Measurements from ENCODE around the gene CUZD1. TPM values are rescaled to one million over a fixed set of nuclear protein-coding genes. Genes with fewer than 3 reads are reported as not detected.
"Not testable (repeated sequence)": the region's sequence is repeated elsewhere in the genome, so short reads cannot be mapped to it uniquely, and the experiment has no call there.

Gene CUZD1
- total RNA-seq, 4 donors from 2014 or later = 0.42 to 0.76 TPM; not detected in 2

DNA sequence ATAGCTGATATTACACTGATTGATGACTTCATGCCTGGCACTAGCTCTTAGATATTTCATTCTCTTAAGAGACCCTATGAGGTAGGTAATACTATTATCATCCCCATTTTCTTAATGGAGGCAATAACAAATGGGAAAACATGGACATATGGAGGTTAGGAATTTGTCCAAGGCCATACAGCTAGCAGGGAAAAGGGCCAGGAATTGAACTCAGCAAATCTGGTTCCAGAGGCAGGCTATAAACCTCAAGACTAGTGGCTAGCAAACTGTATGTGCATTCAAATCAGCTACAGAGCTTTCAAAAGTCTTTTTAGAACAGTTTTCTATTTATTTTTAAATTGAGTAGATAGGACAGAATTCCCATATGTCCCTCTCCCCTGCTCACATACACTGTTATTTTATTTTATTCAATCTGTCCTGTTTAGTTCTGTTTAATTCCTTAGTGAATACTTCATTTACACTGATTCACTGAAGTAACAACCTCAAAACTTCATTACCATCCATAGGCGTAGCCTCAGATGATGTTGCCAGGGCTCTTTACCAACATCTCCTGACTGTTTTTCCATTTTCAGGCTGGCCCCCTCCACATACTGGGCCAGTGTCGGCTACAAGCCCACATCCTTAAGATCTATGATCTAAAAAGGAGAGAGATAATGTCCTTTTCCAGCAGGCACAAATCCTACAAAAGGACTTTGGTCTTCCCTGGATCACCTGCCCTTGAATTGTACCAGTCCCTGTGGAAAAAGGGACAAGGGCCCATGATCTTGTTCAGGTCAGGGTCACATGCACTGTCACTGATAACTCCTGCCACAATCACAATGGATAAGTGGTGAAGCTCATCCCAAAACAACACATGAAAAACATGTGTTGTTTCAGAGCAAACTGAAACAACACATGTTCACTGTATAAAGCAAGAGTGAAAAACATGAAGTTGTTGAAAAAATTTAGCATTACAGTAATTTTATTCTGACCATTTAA is 17.8 kb upstream of the CUZD1 start:
- Histone ChIP-seq H3K36me3 (peaks cover 0 to 3% (median 0%) of the 10 kb centered on the region in 3 donors), H3K9me3 (no peaks in the 10 kb centered on the region), H3K4me1 (no peaks in the 10 kb centered on the region), H3K4me3 (no peak overlapping the region), H3K27me3 (no peaks in the 10 kb centered on the region), H3K27ac (no peak overlapping the region)
- no peak for DNase-seq
- WGBS, 2 donors = 79 to 87% methylated on average over 2 of the region's 2 CpGs
- intact Hi-C loops (cut with DNase I) = no loop called here
- TF ChIP-seq POLR2A (IDR thresholded peaks at IDR 0.05) = no peak
- TF ChIP-seq, protein P1, sequence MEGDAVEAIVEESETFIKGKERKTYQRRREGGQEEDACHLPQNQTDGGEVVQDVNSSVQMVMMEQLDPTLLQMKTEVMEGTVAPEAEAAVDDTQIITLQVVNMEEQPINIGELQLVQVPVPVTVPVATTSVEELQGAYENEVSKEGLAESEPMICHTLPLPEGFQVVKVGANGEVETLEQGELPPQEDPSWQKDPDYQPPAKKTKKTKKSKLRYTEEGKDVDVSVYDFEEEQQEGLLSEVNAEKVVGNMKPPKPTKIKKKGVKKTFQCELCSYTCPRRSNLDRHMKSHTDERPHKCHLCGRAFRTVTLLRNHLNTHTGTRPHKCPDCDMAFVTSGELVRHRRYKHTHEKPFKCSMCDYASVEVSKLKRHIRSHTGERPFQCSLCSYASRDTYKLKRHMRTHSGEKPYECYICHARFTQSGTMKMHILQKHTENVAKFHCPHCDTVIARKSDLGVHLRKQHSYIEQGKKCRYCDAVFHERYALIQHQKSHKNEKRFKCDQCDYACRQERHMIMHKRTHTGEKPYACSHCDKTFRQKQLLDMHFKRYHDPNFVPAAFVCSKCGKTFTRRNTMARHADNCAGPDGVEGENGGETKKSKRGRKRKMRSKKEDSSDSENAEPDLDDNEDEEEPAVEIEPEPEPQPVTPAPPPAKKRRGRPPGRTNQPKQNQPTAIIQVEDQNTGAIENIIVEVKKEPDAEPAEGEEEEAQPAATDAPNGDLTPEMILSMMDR (IDR thresholded peaks at IDR 0.05) = no peak

DNA sequence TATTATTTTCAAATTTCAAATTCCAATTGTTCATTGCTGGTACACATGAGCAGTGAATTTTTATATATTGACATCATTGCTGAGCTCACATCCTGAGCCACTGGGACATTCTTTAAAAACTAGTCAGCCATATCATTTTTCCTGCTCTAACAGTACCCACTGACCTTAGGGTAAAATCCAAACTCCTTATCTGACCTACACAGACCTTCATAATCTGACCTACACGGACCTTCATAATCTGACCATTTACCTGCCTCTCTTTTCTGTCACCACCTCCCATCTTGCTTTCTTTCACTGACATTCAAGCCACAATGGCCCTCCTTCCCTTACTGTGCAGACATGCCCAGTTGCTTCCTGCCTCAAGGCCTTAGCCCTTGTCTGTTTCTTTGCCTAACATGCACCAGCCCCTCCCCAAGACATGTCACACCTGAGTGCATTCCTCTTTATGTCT is 16.1 kb upstream of the CUZD1 start:
- DNase-seq = no peak
- intact Hi-C loops (cut with DNase I) = no loop called here

DNA sequence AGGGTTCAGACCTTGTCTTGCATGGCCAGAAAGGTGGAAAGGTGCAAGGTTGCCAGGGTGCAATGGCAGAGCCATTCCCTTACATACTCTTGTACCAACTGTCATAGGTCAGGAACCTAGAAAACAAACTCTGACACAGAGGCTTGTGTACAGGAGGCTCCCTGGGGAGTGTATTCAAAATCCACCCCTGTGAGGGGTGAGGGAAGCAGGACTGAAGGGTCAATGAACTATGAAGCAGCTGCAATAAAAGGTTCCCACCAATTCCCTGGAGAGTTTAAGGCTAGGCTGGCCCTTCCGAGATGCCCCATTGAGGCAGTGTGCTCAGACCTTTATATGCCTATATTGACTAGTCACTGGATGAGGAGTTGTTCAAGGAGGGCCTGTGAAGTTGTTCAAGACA is 13.9 kb upstream of the CUZD1 start:
- Histone ChIP-seq H3K9me3 (no peaks in the 10 kb centered on the region), H3K4me3 (no peak overlapping the region), H3K36me3 (peaks cover 0 to 16% (median 0%) of the 10 kb centered on the region in 3 donors), H3K4me1 (no peaks in the 10 kb centered on the region), H3K27ac (no peak overlapping the region), H3K27me3 (no peaks in the 10 kb centered on the region)
- intact Hi-C loops (cut with DNase I) = no loop called here
- TF ChIP-seq POLR2A (IDR thresholded peaks at IDR 0.05) = no peak
- TF ChIP-seq, protein P1 (IDR thresholded peaks at IDR 0.05) = no peak
- 73 to 100% methylated on average over 1 of the region's 1 CpG for whole genome bisulfite sequencing, 2 donors
- DNase-seq = no peak

More for the DNA sequence above, 16.1 kb upstream of the CUZD1 start:
- WGBS, 2 donors = 35 to 68% methylated on average over 1 of the region's 1 CpG
- H3K4me1 ChIP-seq = no peaks in the 10 kb centered on the region
- H3K27me3 ChIP-seq = no peaks in the 10 kb centered on the region
- TF ChIP-seq, protein P1 (IDR thresholded peaks at IDR 0.05) = no peak
- no peak overlapping the region for H3K27ac ChIP-seq
- H3K9me3 ChIP-seq = no peaks in the 10 kb centered on the region
- H3K4me3 ChIP-seq = no peak overlapping the region
- peaks cover 0 to 5% (median 0%) of the 10 kb centered on the region in 3 donors for H3K36me3 ChIP-seq

DNA sequence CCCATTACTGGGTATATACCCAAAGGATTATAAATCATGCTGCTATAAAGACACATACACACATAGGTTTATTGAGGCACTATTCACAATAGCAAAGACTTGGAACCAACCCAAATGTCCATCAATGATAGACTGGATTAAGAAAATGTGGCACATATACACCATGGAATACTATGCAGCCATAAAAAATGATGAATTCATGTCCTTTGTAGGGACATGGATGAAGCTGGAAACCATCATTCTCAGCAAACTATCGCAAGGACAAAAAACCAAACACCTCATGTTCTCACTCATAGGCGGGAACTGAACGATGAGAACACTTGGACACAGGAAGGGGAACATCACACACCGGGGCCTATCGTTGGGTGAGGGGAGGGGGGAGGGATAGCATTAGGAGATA is 12.4 kb upstream of the CUZD1 start:
- WGBS, 2 donors = 90 to 95% methylated on average over 2 to 4 of the region's 5 CpGs
- H3K4me1 ChIP-seq; H3K27ac ChIP-seq; H3K27me3 ChIP-seq; H3K4me3 ChIP-seq; H3K9me3 ChIP-seq; DNase-seq; intact Hi-C loops (cut with DNase I): not testable (repeated sequence)
- H3K36me3 ChIP-seq = peaks cover 0 to 30% (median 0%) of the 10 kb centered on the region in 3 donors

DNA sequence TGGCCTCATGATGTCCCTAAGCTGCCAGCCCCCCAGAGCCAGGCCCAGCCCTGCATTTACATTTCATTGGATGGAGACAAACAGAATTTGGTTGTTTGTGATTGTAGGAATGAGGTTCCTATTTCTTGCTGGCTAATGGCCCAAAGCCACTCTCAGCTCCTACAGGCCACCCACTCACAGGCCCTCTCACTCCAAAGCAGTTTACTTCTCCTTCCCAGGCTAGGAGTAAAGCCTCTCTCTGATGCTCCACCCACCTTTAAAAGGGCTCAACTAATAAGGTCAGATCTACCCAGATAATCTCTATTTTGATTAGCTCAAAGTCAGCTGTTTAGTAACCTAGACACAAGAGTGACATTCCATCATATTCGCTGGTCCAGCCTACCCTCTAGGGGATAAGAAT is 11.2 kb upstream of the CUZD1 start:
- 89 to 100% methylated on average over 1 of the region's 1 CpG for WGBS, 2 donors
- TF ChIP-seq POLR2A (IDR thresholded peaks at IDR 0.05) = no peak
- TF ChIP-seq, protein P1 (IDR thresholded peaks at IDR 0.05) = no peak

More for the DNA sequence above, 11.2 kb upstream of the CUZD1 start:
- Histone ChIP-seq H3K4me3 (no peak overlapping the region), H3K36me3 (peaks cover 0 to 41% (median 0%) of the 10 kb centered on the region in 3 donors), H3K27ac (no peak overlapping the region), H3K9me3 (no peaks in the 10 kb centered on the region), H3K27me3 (no peaks in the 10 kb centered on the region), H3K4me1 (no peaks in the 10 kb centered on the region)
- no peak for DNase-seq
- intact Hi-C loops (cut with DNase I) = no loop called here

Measured in esophagus squamous epithelium (tissue), 5 donors.